NCI-H2081 (cell line): ENCODE results near the gene CHST5.
"Not testable (repeated sequence)": the region's sequence is repeated elsewhere in the genome, so short reads cannot be mapped to it uniquely, and the experiment has no call there.

ENCODE experiments used
- DNase-seq, 2 experiments: peaks; one replicate each; lab custom pipeline; 2025; lab: John Stamatoyannopoulos, UW

Gene CHST5

DNA sequence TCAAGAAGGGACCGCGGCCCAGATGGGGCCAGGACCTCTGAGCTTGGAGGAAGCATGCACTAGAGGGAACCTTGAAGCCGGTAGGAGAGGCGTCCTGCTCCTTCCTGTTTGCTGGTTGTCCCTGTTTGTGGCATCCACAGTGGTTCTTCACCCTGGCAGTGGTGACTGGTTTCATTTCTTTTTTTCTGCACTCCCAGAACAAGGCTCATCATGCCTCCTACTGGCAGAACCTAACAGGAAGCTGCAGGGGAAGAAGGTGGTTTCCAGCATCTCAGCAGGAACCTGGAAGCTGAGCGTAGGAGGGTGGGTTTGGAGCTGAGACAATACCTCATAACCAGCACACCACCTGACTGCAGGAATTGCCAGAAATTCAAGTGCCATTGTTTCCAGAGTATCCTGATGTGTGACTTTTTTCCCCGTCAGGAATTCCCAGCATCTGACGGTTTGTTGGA lies 14.3 kb upstream of the CHST5 start:
- peak in 1 of 2 experiments; percentile 20 for DNase-seq

DNA sequence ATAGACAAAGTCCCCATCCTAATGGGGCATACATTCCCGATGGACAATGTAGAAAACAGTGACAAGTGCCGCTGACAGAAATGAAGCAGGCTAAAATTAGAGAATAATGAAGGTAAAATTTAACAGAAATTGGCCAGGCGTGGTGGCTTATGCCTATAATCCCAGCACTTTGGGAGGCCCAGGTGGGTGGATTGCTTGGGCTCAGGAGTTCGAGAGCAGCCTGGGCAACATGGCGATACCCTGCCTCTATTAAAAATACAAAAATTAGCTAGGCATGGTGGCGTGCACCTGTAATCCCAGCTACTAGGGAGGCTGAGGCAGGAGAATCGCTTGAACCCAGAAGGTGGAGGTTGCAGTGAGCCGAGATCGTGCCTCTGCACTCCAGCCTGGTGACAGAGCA lies 12.5 kb upstream of the CHST5 start:
- not testable (repeated sequence) for DNase-seq

GRCh38 chr16:75546293-75546692 lies 10.4 kb upstream of the CHST5 start:
- no peak for DNase-seq

DNA sequence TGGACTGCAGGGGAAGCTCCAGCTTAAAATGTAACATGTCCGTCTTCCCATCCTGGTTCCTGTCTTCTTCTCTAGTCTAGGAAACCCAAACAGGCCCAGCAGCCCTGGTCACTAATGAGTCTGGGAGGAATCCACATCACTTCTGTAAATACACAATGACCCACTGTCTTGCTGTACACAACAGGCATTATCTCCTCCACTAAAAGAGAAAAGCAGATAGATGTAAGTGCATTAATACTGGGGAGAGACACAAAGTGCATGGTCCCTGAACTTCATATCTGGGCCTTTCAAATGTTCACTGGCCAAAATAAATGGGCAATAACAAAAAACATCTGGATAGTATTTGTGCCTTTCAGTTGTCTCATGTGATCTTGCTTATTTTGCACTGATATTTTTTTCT lies 10.0 kb upstream of the CHST5 start:
- DNase-seq = not testable (repeated sequence)

DNA sequence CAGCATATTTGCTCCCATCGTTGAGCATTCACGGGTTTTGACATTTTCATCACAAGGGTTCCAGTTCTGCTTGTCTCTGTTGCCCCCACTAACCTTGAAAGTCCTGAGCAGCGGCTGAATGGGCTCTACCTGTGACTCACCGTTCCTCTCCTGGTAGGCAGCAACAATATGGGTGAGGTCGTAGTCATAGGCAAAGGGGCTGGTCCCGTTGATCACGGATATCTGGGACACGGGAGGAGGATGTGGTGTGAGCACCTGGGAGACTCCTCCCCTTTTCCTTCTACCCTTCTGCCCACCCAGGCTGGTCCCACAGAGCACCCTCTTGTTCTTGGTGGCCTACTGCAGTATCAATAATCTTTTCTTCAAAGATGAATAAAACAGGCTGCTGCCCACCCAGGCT lies 6.6 kb upstream of the CHST5 start:
- not testable (repeated sequence) for DNase-seq

DNA sequence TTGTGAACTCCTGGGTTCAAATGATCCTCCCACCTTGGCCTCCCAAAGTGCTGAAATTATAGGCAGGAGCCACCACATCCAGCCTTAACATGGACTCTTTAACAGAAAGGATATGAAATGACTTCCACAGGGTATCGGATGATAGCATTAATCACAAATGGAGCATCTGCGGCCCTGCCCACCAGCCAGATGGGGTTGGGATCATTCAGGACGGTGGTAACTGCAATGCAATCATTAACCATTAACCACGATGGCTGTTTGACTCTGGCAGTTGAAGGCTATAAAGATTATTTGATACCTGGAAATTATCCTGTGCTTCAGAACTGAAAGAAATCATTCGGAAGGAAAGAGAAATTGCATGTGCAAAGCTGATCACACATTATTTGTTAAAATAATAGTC lies 5.3 kb upstream of the CHST5 start:
- no peak for DNase-seq

DNA sequence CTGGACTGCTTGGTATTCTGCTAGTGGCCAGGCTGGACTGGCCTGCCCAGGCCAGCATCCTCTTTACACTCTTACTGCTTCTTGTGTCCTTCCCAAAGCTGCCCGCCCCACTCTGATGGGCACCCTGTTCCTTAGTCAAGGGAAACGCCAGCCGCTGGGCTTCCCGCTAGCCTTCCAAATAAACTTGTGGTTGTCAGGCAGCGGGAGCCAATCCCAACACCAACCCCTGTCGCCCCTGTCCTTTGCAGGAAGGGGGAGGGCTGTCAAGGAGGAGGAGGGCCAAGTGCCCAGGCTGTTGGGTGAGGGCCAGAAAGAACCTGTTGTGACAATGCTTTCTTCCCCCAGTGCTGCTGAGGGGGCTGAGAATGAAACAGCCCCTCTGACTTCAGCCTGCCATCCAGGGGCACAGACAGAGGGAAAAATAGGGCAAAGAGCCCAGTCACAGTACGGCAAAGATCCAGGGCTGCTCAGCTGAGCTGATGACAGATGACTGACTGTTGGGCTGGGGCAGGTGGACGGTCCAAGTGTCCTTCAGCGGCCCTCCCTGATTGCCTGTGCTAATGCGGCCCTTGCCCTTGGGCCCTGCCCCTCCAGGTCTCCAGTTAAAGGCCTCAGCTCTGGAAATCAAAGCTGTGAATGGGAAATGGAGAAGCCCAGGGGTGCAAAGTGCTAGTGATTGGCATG lies 3.1 kb upstream of the CHST5 start:
- DNase-seq = not testable (repeated sequence)

DNA sequence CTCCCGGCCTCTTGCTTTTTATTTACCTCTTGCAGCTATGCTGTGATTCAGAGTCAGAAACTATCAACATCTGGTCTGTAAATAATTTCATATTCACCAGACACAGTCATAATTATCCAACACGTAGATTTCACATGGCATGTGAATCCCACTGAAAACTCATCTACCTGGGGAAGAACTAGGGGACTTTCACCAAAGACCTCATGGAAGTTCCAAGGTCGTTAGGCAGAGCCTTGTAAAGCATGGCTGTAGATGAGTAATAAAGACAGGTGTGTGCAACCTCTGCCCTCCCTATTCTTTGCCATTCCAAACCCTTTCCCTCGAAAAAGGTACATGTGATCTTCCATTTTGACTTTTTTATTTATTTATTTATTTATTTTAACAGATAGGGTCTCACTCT lies 1.9 kb upstream of the CHST5 start:
- DNase-seq = no peak

DNA sequence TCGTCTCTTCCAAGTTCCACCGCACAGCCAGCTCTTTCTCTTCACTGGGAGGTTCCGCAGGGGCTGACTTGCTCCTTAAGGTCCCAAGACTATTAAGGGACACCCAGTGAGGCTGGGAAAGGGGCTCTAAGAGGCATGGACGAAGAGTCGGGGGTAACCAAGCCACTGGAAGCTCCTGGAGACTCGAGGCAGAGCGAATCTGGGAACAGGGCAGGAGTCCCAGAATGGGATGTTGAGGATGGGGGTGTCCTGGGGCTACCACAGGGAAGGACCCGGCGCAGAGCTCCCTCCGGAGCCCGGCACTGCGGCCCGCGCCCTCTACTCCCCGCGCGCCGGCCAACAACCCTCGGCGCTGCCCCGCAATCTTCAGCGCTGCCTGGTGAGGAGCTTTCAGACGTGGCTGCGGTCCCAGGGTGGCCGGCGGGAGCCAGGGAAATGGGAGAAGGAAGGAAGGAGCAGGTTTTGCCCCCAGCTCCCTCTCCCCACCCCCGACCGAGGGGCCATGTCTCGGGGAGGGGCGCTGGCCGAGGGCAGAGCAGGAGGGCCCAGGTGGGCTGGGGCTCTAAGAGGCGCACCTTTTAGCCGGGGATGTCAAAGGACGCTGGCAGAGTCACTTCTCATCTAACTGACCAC lies 581 bp downstream of the CHST5 start:
- no peak for DNase-seq

- DNase-seq = no peak
Observed at GRCh38 chr16:75534560-75535205, 1.2 kb downstream of the CHST5 start.

DNA sequence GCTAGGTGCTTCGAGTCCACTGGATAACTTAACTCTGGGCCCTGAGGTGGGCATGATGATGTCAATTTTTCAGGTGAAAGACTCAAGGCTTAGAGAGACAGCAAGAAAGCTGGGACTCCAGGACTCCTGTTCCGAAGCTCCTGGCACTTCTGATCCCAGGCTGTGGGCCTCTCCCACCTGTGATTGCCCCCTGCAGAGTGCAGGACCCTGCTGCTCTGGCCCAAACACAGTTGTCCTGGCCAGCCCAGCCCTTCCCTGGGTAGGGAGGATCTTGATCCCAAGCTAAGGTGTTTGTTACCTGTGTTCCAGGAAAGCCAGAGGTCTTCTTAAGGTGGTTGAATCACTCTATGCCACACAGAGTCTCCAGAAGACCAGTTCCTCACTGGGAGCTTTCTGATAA lies 3.1 kb downstream of the CHST5 start:
- no peak for DNase-seq

DNA sequence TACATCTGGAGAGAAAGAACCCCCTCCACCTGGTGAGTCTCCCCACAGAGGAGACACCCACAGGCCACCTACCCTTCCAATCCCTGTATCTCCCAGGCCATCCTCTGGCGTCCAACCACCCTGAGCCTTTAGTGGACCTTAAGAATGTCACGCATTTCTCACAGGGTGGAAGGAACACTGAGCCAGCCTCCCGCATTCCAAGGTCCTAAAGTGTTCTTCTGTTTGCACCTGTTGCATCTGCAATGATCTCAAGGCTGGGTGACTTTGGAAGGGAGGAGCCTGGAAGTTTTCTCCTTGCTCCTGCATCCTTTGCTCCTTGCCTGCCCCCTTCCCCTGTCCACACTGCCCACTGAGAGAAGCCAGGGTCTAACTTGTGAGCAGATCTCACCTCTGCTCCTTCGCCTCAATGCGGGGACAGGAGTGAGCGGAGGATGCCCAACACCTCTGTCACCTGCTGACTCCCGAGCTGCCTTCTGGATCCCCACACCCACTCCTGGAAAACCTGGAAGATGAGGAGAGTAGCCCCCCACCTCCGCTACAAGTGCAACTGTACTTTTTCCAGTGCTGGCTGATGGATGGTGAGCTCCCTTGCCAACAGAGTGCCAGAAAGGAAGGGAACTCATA lies 3.7 kb downstream of the CHST5 start:
- DNase-seq = no peak

- no peak for DNase-seq
Observed at GRCh38 chr16:75529959-75530358, 5.9 kb downstream of the CHST5 start.

GRCh38 chr16:75529056-75529905 lies 6.6 kb downstream of the CHST5 start:
- DNase-seq = no peak

DNA sequence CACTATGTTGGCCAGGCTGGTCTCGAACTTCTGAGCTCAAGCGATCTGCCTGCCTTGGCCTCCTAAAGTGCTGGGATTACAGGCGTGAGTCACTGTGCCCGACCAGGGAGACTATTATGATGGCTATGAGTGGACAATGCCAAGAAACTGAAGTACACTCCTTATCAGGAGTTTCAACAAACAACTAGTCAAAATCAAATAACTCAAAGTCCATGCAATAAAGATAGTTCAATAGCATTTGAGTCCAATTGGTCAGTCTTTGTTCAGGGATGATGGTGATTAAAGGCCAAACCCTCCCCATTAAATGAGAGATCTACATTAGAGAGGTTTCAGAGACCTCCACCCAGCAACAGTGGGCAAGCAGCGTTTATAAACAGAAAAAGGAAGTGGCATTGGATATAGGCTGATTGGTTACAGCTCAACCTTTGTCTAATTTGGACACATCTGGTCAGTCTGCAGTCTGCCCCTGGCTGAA lies 8.0 kb downstream of the CHST5 start:
- no peak for DNase-seq

GRCh38 chr16:75526032-75526790 lies 9.7 kb downstream of the CHST5 start:
- DNase-seq = no peak

DNA sequence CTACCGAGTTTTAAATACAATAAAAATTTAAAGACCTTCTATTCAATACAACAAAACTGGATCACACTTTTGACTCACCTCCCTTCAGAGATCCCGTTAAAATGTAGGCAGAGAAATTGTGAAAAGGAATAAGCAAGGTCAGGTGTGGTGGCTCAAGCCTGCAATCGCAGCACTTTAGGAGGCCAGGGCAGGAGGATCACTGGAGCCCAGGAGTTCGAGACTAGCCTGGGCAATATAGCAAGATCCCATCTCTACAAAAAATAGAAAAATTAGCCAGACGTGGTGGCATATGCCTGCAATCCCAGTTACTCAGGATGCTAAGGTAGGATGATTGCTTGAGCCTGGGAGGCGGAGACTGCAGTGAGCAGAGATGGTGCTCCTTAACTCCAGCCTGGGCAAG lies 16.7 kb downstream of the CHST5 start:
- DNase-seq = no peak

DNA sequence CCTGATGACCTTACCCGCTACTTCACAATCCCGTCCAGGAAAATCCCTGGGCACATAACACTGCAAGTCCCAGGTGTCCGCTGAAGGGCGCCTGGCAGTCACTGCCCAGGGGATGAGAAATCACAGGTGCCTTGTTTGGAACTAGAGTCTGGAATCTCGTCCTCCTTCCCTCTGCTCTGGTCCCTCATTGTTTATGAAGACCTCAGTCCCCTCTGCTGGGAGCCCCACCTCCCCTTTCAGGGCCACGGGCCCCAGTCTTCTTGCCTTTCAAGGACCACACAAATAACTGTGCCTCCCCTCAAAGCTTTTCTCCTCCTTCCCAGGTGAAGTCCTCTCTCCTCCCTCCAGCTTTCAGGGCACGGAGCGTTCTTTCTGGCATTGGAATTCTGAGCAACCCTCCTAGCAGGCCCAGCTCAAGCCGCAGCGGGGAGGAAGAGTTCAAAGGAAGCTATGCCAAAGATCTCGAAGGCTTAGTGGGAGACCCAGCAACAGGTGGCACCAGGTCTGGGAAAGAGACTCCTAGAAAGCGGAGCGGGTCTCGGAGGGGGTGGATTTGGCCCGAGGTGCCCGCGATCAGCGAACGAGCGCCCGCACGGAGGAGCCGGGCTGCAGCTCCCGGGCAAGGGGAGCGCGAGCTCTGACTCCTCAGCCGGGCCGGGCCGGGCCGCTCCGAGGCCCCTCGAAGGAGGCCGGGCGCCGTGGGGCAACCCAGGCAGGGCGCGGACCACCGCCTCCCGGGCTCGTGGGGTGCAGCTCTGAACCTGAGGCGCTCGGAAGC lies 19.5 kb downstream of the CHST5 start:
- DNase-seq = peak in 1 of 2 experiments; percentile 0

GRCh38 chr16:75514296-75514695 lies 21.6 kb downstream of the CHST5 start:
- DNase-seq = no peak

DNA sequence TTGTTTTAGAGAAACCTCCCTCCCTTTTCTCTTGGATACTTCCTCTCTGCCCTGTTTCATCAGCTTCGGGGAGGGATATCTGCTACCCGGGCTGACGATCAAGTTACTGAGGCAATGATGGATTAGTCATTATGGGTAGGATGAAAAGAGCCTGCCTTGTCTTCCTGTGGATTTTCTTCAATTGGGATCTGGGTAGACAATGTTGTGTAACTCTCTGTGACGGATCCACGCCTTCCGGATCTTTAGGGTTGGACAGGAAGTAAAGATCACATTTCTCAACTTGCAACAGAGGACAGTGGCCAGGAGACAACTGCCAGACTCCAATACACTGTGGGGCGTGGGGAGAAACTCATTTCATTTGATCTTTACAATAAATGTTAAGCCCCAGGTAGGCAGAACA lies 29.3 kb downstream of the CHST5 start:
- DNase-seq = no peak
